ENCODE data around the gene TUBB3.

- TF ChIP-seq ZNF565 (CRISPR knock-in tag; conservative IDR thresholded peaks at IDR 0.05; ENCODE audit: low read depth) (no peak), ZNF8 (CRISPR knock-in tag; IDR thresholded peaks at IDR 0.05) (no peak), OSR1 (CRISPR knock-in tag; IDR thresholded peaks at IDR 0.05) (no peak), ZFP30 (CRISPR knock-in tag; IDR thresholded peaks at IDR 0.05) (no peak)
- TF ChIP-seq, protein P1, sequence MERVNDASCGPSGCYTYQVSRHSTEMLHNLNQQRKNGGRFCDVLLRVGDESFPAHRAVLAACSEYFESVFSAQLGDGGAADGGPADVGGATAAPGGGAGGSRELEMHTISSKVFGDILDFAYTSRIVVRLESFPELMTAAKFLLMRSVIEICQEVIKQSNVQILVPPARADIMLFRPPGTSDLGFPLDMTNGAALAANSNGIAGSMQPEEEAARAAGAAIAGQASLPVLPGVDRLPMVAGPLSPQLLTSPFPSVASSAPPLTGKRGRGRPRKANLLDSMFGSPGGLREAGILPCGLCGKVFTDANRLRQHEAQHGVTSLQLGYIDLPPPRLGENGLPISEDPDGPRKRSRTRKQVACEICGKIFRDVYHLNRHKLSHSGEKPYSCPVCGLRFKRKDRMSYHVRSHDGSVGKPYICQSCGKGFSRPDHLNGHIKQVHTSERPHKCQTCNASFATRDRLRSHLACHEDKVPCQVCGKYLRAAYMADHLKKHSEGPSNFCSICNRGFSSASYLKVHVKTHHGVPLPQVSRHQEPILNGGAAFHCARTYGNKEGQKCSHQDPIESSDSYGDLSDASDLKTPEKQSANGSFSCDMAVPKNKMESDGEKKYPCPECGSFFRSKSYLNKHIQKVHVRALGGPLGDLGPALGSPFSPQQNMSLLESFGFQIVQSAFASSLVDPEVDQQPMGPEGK (CRISPR knock-in tag; IDR thresholded peaks at IDR 0.05; ENCODE audit: borderline replicate concordance): no peak
Measured at GRCh38 chr16:89890886-89891657, 32.1 kb upstream of the TUBB3 start.
